ENCODE data around the gene MGLL. TPM values are rescaled to one million over a fixed set of nuclear protein-coding genes. Genes with fewer than 3 reads are reported as not detected.

MGLL gene
- total RNA-seq, 2 experiments from 2014 or later: 0.31 to 0.41 TPM

GRCh38 chr3:127761441-127761801 lies 60.9 kb downstream of the MGLL start:
- CTCF ChIA-PET: interaction anchor here (0.6 kb wide), 1 partner anchor 414 kb away, joined by 3 read pairs; no protein-coding TSS in a partner anchor
- peaks cover 5% of the 10 kb centered on the region for H3K4me1 Mint-ChIP-seq (ENCODE audit: low read depth)
- no peak overlapping the region for H3K4me3 Mint-ChIP-seq

DNA sequence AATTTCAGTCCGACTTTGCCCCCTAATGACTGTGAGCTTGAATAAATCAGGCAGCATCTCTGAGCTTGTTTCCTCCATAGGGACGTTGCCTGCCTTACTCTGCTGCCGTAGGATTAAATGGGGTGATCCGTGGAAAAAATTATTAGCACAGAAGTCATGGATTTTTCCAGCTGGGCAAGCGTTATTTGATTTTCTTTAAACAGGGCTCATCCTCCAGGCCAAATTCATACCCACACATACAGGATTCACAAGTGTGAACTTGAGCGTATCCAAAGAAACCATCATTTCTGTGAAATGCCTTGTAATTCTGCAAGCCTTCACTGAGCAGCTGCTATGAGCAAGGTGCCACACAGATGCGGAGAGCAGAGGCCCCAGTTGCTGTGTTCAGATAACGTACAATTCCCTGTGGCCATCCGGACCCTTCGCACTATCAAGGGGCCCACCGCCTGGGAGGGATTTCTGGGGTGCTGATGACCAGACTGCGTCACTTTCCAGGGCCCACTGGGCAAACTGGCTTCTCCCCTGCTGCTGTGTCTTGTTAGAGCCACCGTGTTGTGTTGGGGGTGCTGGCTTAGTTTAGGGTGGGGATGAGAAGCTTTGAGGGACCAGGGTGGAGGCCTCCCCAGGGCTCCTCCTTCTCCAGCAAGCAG lies 61.4 kb downstream of the MGLL start:
- ChIA-PET CTCF (interaction anchor here (0.6 kb wide), 1 partner anchor 414 kb away, joined by 3 read pairs; no protein-coding TSS in a partner anchor), POLR2A (no interaction called here)
- H3K4me1 Mint-ChIP-seq (ENCODE audit: low read depth): peaks cover 5% of the 10 kb centered on the region
- H3K4me3 Mint-ChIP-seq: no peak overlapping the region
- no peaks in the 10 kb centered on the region for H3K36me3 Mint-ChIP-seq
- H3K27ac Mint-ChIP-seq: no peak overlapping the region
- H3K9me3 Mint-ChIP-seq: no peaks in the 10 kb centered on the region
- H3K27me3 Mint-ChIP-seq: peaks cover 7% of the 10 kb centered on the region
- intact Hi-C loops (cut with micrococcal nuclease): no loop called here
- no peak for DNase-seq

More at GRCh38 chr3:127761441-127761801, 60.9 kb downstream of the MGLL start:
- POLR2A ChIA-PET: no interaction called here
- intact Hi-C loops (cut with micrococcal nuclease): no loop called here
- no peak for DNase-seq
- Mint-ChIP-seq H3K9me3 (no peaks in the 10 kb centered on the region), H3K27me3 (peaks cover 8% of the 10 kb centered on the region), H3K27ac (no peak overlapping the region), H3K36me3 (no peaks in the 10 kb centered on the region)

DNA sequence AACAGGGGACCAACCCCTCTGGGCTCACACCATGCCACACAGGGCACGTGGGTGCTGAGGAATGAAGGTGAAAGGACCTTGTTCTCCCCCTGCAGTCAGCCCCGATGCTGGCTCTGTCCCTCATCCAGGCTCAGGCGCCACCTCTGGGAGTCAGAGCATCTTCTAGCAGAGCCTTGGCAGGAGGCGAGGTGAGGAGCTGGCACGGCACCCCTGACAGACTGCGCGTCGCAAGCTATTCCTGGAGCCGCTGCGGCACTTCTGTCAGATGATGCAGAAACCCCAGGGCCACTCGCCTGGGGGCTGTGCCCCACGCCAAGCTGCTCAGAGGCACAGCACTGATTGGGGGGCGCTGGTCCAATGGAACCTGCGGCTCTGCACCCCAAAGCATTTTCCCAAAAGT lies 62.0 kb downstream of the MGLL start:
- no peak for DNase-seq
- H3K27me3 Mint-ChIP-seq: peaks cover 7% of the 10 kb centered on the region
- ChIA-PET POLR2A (no interaction called here), CTCF (no interaction called here)
- H3K4me1 Mint-ChIP-seq (ENCODE audit: low read depth): peaks cover 6% of the 10 kb centered on the region
- H3K4me3 Mint-ChIP-seq: no peak overlapping the region
- H3K27ac Mint-ChIP-seq: no peak overlapping the region
- H3K36me3 Mint-ChIP-seq: no peaks in the 10 kb centered on the region
- H3K9me3 Mint-ChIP-seq: no peaks in the 10 kb centered on the region
- intact Hi-C loops (cut with micrococcal nuclease): no loop called here

- Mint-ChIP-seq H3K27ac (no peak overlapping the region), H3K36me3 (no peaks in the 10 kb centered on the region), H3K4me3 (no peak overlapping the region), H3K27me3 (peaks cover 7% of the 10 kb centered on the region), H3K9me3 (no peaks in the 10 kb centered on the region), H3K4me1 (ENCODE audit: low read depth) (peaks cover 8% of the 10 kb centered on the region)
- DNase-seq: no peak
- intact Hi-C loops (cut with micrococcal nuclease): no loop called here
- ChIA-PET CTCF (no interaction called here), POLR2A (no interaction called here)
Measured at GRCh38 chr3:127759826-127760225, 62.5 kb downstream of the MGLL start.

GRCh38 chr3:127758013-127758412 lies 64.3 kb downstream of the MGLL start:
- no peak overlapping the region for H3K27ac Mint-ChIP-seq

GRCh38 chr3:127755305-127755681 lies 67.0 kb downstream of the MGLL start:
- intact Hi-C loops (cut with micrococcal nuclease): no loop called here
- Mint-ChIP-seq H3K9me3 (no peaks in the 10 kb centered on the region), H3K4me1 (ENCODE audit: low read depth) (peaks cover 23% of the 10 kb centered on the region), H3K4me3 (no peak overlapping the region), H3K36me3 (no peaks in the 10 kb centered on the region), H3K27ac (no peak overlapping the region), H3K27me3 (peaks cover 8% of the 10 kb centered on the region)
- POLR2A ChIA-PET: no interaction called here
- CTCF ChIA-PET: no interaction called here
- no peak for DNase-seq

More at GRCh38 chr3:127758013-127758412, 64.3 kb downstream of the MGLL start:
- intact Hi-C loops (cut with micrococcal nuclease): no loop called here
- peaks cover 14% of the 10 kb centered on the region for H3K4me1 Mint-ChIP-seq (ENCODE audit: low read depth)
- POLR2A ChIA-PET: no interaction called here
- peaks cover 7% of the 10 kb centered on the region for H3K27me3 Mint-ChIP-seq
- no peaks in the 10 kb centered on the region for H3K9me3 Mint-ChIP-seq
- H3K4me3 Mint-ChIP-seq: no peak overlapping the region
- H3K36me3 Mint-ChIP-seq: no peaks in the 10 kb centered on the region
- no peak for DNase-seq
- CTCF ChIA-PET: no interaction called here

DNA sequence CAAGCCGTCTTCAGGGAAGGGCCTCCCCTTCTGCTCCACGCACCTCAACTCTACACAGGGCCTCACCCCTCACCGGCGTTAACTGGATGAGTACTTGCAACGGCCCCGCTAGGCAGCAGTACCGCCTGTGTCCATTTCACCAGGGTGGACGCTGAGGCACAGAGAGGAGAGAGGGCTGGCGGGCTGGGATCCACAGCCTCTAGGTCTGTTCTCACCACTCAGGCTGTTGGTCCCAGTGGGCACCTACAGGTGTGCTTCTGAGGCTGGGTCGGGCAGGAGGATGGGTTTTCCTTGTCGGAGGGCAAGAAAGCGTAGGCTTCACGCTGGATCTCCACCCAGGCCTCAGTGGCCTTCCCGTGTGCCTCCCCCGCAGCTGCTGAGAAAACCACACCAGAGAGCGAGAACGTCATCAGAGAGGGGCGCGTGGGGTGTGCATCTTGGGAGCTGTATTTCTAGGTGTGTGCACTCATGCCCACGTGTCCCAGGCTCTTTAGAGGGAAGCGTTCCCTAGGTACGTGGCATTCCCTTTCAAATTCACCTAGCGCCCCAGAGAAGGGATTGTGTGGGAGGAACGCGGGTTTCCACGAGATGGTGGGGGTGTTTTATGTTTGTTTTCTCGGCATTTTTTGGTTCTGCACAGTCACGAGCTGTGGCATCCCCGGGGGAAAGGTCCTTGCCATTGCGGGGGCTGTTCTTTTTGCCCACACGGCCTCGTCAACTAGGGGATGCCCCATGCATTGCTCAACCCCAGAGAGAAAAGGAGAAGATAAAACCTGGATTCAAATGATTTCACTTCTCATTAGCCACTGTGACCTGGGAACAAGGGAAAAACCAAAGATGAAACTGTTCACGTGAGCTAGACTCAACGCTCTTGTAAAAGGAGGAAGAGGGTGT lies 67.7 kb downstream of the MGLL start:
- ChIA-PET CTCF (no interaction called here), POLR2A (no interaction called here)
- H3K4me3 Mint-ChIP-seq: no peak overlapping the region

DNA sequence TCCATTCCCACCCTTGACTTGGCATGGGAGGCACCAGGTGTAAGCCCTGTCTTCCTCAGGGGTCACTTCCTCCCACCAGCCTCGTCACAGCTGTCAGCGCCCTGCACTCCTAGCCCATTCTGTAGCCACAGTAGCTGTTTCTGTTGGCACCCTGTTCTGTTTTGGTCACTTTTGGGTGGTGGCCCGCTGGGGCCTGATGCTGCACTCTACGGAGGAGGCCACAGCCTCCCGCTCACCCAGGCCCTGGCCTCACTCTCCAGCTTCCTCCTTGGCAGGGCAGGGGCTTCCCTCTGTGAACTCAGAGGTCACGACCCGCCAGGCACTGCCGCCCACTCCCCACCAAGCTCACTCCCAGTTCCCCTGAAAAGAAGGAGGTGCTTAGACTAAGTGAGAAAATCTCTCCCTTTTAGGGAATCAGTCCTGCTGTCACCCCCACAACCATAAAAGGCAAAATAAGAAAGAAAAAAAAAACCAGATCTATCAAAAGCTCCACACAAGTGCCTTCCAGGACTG lies 68.4 kb downstream of the MGLL start:
- Mint-ChIP-seq H3K36me3 (no peaks in the 10 kb centered on the region), H3K4me3 (no peak overlapping the region), H3K4me1 (ENCODE audit: low read depth) (peaks cover 28% of the 10 kb centered on the region), H3K27ac (no peak overlapping the region), H3K27me3 (peaks cover 11% of the 10 kb centered on the region), H3K9me3 (no peaks in the 10 kb centered on the region)
- intact Hi-C loops (cut with micrococcal nuclease): no loop called here
- ChIA-PET POLR2A (no interaction called here), CTCF (no interaction called here)
- DNase-seq: no peak

More for the DNA sequence above, 67.7 kb downstream of the MGLL start:
- intact Hi-C loops (cut with micrococcal nuclease): no loop called here
- Mint-ChIP-seq H3K27me3 (peaks cover 10% of the 10 kb centered on the region), H3K4me1 (ENCODE audit: low read depth) (peaks cover 26% of the 10 kb centered on the region), H3K9me3 (no peaks in the 10 kb centered on the region), H3K27ac (no peak overlapping the region), H3K36me3 (no peaks in the 10 kb centered on the region)
- peak; percentile 57 for DNase-seq

GRCh38 chr3:127753338-127753737 lies 69.0 kb downstream of the MGLL start:
- ChIA-PET CTCF (interaction anchor here (0.6 kb wide), 1 partner anchor 1042 kb away, joined by 3 read pairs; no protein-coding TSS in a partner anchor), POLR2A (no interaction called here)
- intact Hi-C loops (cut with micrococcal nuclease): no loop called here

DNA sequence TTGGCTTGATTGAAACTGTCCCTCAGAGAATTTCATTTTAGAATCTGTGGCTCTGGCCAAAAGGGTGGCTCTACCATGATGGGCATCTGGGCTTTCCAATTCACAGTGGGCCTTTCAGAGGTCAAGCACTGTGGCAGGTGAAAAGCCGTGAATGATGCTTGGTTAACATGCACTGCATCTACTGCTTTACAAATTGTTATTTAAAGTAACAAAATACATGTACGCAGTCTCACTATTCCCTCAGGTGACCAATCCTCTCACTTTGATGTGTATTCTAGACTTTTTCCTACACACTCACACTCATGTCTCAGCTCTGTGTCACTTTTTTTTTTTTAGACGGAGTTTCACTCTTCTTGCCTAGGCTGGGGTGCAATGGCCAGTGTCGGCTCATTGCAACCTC lies 70.5 kb downstream of the MGLL start:
- Mint-ChIP-seq H3K4me3 (no peak overlapping the region), H3K27me3 (peaks cover 13% of the 10 kb centered on the region), H3K36me3 (no peaks in the 10 kb centered on the region), H3K4me1 (ENCODE audit: low read depth) (peaks cover 28% of the 10 kb centered on the region), H3K27ac (no peak overlapping the region), H3K9me3 (no peaks in the 10 kb centered on the region)
- intact Hi-C loops (cut with micrococcal nuclease): no loop called here
- DNase-seq: no peak
- ChIA-PET CTCF (interaction anchor here (0.7 kb wide), 1 partner anchor 848 kb away, joined by 6 read pairs; no protein-coding TSS in a partner anchor), POLR2A (no interaction called here)

More at GRCh38 chr3:127753338-127753737, 69.0 kb downstream of the MGLL start:
- no peak for DNase-seq
- H3K4me3 Mint-ChIP-seq: no peak overlapping the region
- H3K36me3 Mint-ChIP-seq: no peaks in the 10 kb centered on the region
- H3K27me3 Mint-ChIP-seq: peaks cover 11% of the 10 kb centered on the region
- no peaks in the 10 kb centered on the region for H3K9me3 Mint-ChIP-seq
- peaks cover 28% of the 10 kb centered on the region for H3K4me1 Mint-ChIP-seq (ENCODE audit: low read depth)
- H3K27ac Mint-ChIP-seq: no peak overlapping the region

DNA sequence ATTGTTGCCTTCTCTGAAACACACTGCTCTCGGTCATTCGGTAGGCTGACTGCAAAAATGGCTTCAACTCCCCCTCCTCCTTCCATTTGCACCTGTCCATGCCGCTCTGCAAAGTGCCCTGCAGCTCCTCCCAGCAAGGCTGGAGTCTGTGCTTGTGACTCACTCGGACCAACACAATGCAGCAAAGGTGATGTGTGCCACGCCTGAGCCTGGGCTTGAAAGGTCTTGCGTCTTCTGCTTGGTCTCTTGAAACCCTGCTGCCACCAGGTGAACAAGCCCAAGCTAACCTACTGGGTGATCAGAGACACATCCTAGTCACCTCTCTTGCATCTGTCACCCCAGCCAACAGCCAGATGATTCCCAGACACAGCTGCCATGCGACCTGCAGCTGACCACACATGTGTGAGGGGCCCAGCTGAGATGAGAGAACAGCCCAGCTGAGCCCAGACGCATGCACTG lies 71.1 kb downstream of the MGLL start:
- Mint-ChIP-seq H3K4me1 (ENCODE audit: low read depth) (peaks cover 28% of the 10 kb centered on the region), H3K27me3 (peaks cover 13% of the 10 kb centered on the region), H3K27ac (no peak overlapping the region), H3K36me3 (no peaks in the 10 kb centered on the region), H3K9me3 (no peaks in the 10 kb centered on the region), H3K4me3 (no peak overlapping the region)
- DNase-seq: no peak
- CTCF ChIA-PET: no interaction called here
- intact Hi-C loops (cut with micrococcal nuclease): no loop called here
- POLR2A ChIA-PET: no interaction called here

- intact Hi-C loops (cut with micrococcal nuclease): no loop called here
- Mint-ChIP-seq H3K4me3 (no peak overlapping the region), H3K4me1 (ENCODE audit: low read depth) (peaks cover 27% of the 10 kb centered on the region), H3K36me3 (no peaks in the 10 kb centered on the region), H3K9me3 (no peaks in the 10 kb centered on the region), H3K27me3 (peaks cover 13% of the 10 kb centered on the region), H3K27ac (no peak overlapping the region)
- peak; percentile 25 for DNase-seq
- ChIA-PET CTCF (no interaction called here), POLR2A (no interaction called here)
Measured at GRCh38 chr3:127750226-127751031, 71.9 kb downstream of the MGLL start.

All from activated CD4-positive, alpha-beta memory T cell treated with anti-CD3 and anti-CD28 coated beads for 36 hours (primary cell).